ENCODE measurements around the gene GABPB1. TPM values are rescaled to one million over a fixed set of nuclear protein-coding genes. Genes with fewer than 3 reads are reported as not detected.
A peak's percentile ranks its signal among the peaks of the same experiment; 100 is the strongest.
"Not testable (repeated sequence)": the region's sequence is repeated elsewhere in the genome, so short reads cannot be mapped to it uniquely, and the experiment has no call there.

The GABPB1 gene
- polyA plus RNA-seq (2014; cell fraction: cytosol; rRNA removed) = 47.9 and 56.9 TPM in 2 replicates
- 32.4 and 38.5 TPM in 2 replicates for polyA plus RNA-seq (2014; cell fraction: nucleus; rRNA removed)

DNA sequence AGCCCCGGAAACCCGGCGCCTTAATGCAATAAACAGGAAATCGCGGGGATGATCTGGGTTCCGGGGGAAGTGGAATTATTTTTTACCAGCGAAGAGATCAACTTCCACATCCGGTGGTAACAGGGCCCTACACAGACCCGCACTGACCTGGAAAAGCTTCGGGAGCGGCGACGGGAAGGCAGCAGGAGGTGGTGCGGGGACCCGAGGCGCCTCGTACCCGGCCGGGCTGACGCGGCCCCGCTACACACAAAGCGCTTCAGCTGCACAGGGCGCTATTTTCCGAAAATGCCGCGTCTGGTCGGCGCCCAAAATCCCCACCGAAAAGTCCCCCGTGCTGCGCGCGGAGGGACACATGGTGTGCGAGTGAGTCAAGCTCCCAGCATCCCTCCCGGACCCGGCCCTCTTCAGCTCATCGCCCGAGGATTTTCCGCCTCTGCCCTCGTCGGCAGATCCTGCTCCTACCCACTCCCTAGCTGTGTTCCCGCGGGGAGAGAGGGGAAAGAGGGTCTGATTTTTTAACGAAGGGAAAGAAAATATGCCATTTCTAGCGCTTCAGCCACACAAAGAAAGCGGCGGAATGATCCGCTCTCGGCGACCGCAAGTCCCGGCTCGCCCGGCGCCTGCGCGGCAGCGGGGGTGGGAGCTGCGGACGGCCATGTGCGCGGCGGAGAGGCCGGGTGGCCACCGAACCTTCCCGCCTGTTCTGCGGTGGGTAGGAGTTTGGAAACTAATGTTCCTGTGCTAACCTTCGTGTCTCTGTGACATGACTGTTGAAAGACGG, at the start of gene GABPB1:
Gene GABPB1, minus strand, starts transcription at position 361 of the 781 bp plus-strand sequence. CDS start 45,400 bp downstream, outside the sequence.
- DNase-seq (ENCODE audit: low spot score) = peak; percentile 93

DNA sequence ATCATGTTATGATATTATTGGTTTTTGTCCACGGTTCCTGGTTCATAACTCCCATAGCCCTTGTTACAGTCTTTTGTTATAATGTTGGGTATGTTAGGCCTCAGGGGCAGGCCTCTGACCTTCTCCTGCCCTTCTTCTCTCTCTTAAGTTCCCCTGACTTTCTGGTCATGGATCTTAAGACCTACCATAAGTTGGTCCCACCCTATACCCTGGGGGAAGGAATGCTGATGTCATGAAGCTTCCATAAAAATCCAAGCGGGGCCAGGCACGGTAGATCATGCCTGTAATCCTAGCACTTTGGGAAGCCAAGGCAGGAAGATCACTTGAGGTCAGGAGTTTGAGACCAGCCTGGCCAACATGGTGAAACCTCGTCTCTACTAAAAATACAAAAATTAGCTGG, 36.6 kb upstream of the GABPB1 start:
- not testable (repeated sequence) for DNase-seq (ENCODE audit: low spot score)

DNA sequence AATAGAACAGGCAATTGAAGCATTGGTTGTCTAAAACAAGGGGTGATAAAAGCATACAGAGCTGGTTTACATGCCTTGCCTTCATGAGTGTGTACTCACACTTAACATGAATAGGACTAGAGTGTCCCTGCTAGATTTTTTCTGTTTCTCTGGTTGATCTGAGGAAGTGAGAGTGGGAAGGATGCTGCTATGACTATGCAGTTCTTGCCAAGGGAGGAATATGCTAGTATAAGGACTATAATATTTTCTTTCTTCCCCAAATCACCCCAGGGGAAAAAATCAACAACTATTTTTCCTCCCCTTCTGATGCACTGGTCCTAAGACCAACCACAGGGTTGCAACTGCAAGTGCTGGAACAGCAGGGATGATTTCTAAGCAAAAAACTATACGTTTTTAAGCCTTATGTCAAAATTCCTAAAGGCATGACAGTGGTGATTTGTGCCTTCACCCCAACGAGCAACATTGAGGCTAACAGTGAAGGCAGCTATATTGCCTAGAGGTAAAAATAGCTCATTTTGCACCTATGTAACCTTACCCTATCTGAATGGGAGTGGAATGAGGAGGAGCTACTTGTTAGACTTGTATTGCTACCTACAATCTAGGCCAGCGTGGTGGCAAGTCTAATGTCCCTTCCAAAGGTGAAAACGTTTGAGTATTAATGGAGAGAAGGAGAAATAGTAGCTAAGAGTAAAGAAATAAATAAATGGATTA, 35.7 kb upstream of the GABPB1 start:
- DNase-seq (ENCODE audit: low spot score) = no peak

DNA sequence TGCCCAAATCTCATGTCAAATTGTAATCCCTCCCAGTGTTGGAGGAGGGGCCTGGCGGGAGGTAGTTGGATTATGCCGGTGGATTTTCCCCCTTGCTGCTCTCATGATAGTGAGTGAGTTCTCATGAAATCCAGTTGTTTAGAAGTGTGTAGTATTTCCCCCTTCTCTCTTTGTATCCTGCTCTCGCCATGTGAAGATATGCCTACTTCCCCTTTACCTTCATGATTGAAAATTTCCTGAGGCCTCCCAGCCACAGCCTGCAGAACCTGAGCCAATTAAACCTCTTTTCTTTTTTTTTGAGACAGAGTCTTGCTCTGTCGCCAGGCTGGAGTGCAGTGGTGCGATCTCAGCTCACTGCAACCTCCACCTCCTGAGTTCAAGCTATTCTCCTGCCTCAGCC, 27.4 kb upstream of the GABPB1 start:
- DNase-seq (ENCODE audit: low spot score) = not testable (repeated sequence)

DNA sequence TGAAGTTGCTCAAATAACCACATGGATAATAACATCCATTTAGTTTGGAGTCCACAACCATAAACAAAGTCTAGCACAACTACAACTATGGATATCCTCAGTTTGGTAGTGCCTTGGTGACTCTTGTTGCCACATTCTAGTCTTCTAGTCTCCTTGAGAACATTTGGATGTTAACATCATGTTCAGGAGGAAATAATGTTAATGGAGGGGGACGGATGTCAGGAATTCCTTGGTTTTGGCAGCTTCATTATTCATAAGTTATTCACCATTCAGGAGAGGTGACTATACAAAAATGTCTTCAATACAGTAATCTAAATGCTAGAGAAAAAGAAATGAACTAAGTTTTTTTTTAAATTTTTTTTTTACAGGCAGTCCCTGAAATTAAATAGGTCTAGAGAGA, 26.4 kb upstream of the GABPB1 start:
- DNase-seq (ENCODE audit: low spot score) = no peak

DNA sequence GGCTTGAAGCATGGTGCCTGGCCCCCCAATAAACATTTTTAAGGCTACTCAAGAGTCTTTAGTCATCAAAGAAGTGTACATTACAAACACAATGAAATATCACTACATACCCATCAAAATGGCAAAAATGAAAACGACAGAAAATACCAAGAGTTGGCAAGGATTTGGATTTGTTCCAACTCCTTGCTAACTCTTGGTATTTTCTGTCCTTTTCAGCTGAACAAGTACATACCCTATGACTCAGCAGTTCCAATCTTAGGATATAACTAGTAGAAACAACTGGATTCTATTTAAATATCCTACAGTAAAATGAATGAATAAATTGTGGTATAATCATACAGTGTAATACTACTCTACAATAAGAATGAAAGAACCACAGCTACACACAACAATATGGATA, 25.1 kb upstream of the GABPB1 start:
- no peak for DNase-seq (ENCODE audit: low spot score)

DNA sequence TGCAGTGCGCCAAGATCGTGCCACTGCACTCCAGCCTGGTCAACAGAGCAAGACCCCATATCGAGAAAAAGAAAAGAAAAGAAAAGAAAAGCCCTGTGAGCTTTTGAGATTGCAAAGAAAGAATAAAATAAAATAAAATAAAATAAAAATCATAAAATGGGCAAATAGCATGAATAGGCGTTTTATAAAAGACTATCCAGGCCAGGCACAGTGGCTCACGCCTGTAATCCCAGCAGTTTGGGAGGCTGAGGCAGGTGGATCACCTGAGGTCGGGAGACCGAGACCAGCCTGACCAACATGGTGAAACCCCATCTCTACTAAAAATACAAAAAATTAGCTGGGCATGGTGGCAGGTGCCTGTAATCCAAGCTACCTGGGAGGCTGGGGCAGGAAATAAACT, 24.4 kb upstream of the GABPB1 start:
- DNase-seq (ENCODE audit: low spot score) = not testable (repeated sequence)

DNA sequence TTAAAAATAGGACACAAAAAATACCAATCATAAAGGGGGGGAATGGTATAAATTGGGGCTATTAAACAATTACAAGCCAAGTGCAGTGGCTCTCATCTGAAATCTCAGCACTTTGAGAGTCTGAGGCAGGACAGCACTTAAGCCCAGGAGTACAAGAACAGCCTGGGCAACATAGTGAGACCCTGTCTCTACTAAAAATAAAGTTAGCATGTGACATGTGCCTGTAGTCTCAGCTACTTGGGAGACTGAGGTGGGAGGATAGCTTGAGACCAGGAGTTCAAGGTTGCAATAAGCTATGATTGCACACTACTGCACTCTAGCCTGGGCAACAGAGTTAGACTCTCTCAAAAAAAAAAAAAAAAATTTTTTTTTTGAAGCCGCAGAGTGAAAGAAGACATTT, 23.8 kb upstream of the GABPB1 start:
- no peak for DNase-seq (ENCODE audit: low spot score)

DNA sequence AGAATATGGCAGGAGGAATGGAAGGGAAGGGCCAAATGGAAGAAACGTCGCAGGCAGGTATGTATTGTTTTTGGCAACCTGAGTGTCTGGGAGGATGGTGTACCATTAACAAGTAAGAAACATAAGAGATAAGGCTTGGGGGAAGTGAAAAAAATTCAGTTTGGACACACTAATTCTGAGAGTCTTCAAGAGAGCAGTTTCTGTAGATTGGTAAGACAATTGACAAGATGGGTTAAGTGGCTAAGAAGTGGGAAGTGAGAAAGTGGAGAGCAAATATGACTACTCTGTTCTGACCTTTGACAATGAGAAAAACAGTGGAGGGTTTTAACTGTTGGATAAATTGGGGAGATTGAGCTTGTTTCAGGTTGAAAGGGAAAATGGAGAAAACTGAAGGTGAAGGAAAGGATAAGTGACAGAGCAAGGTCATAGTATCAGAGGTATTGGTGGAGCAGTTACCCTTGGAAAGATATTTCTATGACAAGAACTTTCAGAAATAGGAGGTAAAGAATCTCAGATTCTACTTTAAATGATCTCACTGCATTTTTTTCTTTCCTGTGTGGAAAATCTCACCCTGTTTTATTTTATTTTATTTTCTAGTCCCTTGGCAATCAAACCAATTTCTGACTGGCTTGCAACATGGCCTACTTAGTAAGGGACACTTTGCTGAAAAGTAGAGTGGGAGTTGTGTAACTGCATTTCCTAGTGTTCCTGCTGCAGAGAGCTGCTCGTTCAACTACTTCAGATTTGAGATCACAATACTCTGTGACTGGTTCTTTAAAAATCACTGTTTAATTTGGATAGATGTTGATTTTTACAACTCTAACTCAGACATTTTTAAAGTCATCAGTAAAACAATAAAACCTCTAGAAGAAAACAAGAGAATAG, 23.1 kb upstream of the GABPB1 start:
- DNase-seq (ENCODE audit: low spot score) = no peak

DNA sequence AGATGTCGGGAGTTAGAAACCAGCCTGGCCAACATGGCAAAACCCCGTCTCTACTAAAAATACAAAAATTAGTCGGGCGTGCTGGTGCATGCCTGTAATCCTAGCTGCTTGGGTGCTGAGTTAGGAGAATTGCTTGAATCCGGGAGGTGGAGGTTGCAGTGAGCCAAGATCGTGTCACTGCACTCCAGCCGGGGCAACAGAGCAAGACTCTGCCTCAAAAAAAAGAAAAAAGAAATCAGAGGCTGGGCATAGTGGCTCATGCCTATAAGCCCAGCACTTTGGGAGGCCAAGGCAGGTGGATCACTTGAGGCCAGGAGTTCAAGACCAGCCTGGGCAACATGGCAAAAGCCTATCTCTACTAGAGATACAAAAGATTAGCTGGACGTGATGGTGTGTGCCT, 14.6 kb upstream of the GABPB1 start:
- not testable (repeated sequence) for DNase-seq (ENCODE audit: low spot score)

DNA sequence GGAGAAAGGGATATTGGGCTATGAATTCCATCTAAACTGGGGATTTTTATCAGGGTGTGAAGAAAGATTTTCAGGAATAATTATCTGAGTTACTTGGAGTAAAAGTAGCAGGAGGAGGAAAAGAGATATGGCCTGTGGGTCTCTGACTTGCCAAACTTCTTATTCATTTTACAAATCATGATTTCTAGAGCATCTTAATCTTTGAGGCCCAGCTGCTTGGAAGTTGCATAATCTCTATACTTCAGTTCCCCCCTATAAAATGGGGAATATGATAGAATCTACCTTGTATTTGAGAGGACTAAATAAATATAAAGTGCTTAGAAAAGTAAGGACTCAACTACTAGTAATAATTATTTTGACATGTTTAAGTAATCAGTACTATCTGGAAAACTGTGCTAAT, 11.0 kb upstream of the GABPB1 start:
- no peak for DNase-seq (ENCODE audit: low spot score)

DNA sequence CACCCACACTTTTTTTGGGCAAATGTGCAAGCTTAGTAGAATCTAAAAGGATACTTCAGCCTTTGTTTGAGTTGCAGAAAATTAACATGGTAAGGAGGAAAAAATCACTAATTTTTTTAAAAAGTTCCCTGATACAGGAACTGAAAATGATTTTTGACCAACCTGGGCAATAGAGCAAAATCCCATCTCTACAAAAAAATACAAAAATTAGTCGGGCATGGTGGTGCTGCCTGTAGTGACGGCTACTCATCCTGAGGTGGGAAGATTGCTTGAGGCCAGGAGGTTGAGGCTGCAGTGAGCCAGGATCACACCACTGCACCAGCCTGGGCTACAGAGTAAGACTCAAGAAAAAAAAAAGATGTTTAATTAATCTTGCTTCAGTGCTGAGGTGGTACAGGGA, 10.6 kb upstream of the GABPB1 start:
- no peak for DNase-seq (ENCODE audit: low spot score)

DNA sequence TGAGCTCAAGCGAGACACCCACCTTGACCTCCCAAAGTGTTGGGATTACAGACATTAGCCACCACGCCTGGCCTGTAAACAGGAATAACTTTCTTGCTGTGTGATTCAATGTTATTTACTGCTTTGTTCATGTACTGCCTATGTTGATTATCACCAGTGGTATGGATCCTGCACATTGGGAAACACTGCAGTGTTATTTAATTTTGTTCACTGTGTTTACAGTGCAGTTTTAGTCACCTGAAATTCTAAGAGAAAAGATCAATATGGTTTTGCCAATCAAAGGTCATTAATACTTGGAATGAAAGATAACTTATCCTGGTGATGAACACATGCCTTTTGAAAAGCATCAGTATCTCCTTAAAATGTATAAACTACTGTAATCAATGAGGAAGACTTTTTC, 8.6 kb upstream of the GABPB1 start:
- no peak for DNase-seq (ENCODE audit: low spot score)

DNA sequence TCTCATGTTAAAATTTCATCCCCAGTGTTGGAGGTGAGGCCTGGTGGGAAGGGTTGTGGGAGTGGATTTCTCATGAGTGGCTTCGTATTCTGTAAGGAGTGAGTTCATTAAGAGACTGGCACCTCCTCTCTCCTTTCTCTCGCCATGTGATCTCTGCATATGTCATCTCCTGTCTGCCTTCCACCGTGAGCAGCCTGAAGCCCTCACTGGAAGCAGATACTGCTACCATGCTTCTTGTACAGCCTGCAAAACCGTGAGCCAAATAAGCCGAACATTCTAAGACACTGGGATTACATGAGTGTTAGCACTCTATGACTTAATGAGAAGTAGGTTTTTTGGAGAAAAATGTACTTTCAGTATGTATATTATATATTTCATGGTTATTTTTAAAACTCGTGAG, 6.8 kb upstream of the GABPB1 start:
- DNase-seq (ENCODE audit: low spot score) = no peak

DNA sequence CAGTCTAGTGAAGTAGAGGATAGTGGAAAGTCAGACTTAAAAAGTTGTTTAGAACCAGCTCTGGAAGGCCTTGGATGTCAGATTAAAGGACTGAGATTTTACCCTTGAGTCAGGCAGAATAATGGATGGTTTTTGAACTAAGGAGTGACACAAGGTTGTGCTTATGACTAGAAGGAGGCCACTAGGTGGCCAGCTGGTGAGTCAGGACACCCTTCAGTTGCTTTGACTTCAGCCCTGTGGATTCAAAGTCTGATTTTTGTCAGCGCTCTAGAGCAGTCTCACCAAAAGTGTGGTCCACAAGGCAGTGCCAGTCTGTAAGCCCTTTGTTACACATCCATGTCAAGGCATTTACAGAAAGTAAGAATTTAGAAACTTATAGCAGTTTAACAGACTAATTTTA, 3.8 kb upstream of the GABPB1 start:
- peak; percentile 57 for DNase-seq (ENCODE audit: low spot score)

DNA sequence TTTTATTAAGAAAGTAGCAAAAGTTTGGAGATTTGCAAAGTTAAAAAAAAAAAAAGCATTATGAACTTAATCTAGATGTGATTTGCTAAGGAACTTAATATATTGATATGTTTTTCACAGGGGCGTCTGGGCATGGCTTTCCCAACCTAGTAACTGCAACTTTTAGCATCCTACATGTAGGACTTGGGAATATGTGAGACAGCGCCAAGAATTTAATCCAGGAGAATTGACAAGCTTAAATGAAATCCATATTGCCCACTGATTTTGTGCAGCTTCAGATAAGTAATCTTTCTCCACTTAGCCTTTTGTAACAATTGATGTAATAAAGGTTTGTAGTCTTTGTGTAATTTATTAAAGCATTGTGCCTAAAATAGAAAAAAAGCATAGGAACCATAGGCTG, 982 bp upstream of the GABPB1 start:
- DNase-seq (ENCODE audit: low spot score) = no peak

DNA sequence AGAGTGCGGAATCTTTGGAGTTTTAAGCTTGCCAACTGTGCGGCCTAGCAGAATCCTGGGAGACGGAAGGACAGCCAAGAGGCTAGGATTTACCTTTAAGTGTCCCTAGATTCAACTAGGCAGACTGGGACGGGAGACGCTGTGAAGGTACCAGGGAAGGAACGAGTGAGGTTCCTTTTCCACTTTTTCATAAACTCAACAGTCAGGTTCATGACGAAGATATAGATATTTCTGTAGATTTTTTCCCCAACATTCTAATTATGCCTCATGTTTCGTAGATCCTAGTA, 564 bp upstream of the GABPB1 start:
- DNase-seq (ENCODE audit: low spot score) = no peak

DNA sequence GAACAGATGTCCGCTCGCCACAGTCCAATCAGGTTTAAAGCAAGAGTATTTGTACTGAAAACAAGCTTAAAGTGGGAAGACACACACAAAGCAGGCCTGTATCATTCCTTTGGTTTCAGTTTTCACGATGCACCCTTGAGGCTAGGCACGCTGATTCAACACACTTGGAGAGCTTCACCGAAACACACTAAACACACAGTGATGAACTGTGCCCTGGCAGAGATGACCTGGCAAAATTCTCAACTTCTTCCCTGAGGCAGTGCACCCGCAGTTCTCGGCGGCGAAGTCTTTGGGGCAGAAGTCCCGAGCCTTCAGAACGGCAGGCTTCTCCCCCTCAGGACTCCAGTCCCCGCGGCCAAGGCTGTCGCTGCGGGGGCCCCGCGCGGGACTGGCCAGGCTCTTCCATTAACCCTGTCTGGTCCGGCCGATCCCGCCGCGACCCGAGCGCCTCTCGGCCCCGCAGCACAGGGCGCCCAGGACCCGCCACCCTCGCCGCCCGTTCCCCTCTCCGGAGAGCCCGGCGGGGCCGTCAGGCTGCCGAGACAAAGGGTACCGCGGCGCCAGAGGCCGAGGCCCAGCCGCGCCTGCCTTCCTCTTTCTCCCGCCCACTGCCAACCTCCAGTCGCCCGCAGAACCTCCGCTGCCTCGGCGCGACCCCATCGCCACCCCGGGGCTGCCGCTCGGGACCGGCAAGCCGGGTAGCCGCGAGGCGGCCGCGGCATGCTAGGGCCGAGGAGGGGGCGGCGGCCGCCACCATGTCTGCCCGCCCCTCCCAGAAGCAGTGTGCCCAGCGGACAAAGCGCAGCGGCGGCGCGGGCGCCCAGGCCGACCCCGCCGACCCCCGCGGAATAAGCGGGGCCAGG, 792 bp downstream of the GABPB1 start:
- DNase-seq (ENCODE audit: low spot score) = peak; percentile 45

DNA sequence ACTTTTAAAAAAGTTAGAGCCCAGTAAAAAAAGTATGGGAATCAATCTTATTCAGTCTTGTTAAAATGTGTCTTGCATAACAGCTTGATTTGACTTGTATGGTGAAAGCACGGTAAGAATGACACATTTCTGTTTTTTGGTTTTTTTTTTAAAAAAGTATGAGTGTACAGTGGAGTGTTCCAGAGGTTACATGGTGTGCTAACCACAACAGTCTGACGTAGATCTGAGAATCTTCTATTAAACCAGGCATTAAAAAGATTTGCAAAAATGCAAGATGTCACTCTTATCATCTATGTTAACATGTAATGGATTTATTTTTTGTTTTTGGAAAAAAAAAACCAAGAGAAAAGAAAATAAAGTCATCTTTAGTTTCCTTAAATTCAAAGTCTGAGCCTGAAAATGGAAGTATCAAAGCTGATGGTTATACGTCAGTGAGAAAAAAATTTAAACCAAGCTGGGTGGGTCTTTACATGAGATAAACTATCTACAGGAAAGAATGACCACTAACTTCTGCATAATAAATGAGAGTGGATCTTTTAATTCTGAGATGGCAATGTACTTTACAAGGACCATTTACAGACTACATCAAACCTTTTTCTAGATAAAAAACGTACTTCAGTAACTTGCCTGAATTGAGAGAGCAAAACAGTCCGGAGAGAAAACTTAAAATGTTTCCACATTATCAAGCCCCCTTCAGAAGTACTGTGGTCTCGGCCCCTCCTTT, 1.6 kb downstream of the GABPB1 start:
- no peak for DNase-seq (ENCODE audit: low spot score)

DNA sequence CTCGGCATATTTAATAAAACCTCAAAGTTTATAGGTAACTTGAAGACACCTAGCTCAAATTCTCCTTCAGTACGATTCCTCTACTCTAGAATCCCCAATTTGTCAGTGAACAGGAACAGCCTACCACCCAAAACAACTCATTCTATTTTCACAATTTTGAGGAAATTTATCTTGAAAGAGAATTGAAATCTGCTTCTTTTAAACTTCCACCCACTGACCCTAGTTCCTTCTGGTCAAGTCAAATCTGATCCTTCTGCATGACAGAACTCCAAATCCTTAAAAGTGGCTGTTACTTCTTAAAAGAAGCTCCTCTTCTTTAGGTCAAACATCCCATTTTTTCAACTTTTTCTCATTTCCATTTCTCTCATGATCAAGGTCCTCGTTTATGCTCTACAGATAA, 4.4 kb downstream of the GABPB1 start:
- no peak for DNase-seq (ENCODE audit: low spot score)

DNA sequence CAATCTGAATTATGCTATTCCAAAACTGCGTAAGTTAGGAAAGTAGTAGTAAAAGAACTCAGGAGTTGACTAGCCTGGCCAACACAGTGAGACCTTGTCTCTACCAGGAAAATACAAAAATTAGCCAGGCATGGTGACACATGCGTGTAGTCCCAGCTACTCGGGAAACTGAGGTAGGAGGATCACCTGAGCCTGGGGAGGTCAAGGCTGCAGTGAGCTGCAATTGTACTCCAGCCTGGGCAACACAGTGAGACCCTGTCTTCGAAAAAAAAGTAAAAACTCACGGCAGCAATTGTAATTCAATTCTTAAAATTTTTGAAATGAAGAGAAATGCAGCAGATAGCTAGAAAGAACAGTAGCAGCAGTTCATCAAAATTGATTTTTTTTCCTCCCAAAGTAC, 9.7 kb downstream of the GABPB1 start:
- DNase-seq (ENCODE audit: low spot score) = no peak
